Lung (tissue), 12 donors: ENCODE measurements around the gene SLC6A13. TPM values are rescaled to one million over a fixed set of nuclear protein-coding genes. Genes with fewer than 3 reads are reported as not detected.

Experiments
- ATAC-seq: fragments of 200-7000 bp; cut with Tn5 transposase; one replicate; pipeline ENCODE4 v1.9.1; 2020; ENCODE audit warnings: moderate number of reproducible peaks; ENCODE audit not compliant: insufficient read depth, low FRiP score
- DNase-seq, 3 donors: peaks; one replicate each; pipeline ENCODE4 v3.0.0-alpha.2; 2013 to 2017
- H3K27ac ChIP-seq, 2 donors: one replicate each; pipeline ENCODE4 v1.5.1; 2013; ENCODE audit warnings: mild to moderate bottlenecking in 2 of 2, moderate library complexity in 2 of 2, control low read depth in 1 of 2, inconsistent platforms in 1 of 2, low read depth in 1 of 2, low read length in 1 of 2
- H3K27me3 ChIP-seq, 3 donors: one replicate each; pipeline ENCODE4 v1.5.1; 2013; ENCODE audit warnings: low read length in 2 of 3; ENCODE audit not compliant: control insufficient read depth in 3 of 3, insufficient read depth in 3 of 3
- H3K36me3 ChIP-seq, 4 donors: one replicate each; pipeline ENCODE4 v1.5.1; 2013; ENCODE audit warnings: low read length in 4 of 4, mild to moderate bottlenecking in 1 of 4, moderate library complexity in 1 of 4; ENCODE audit not compliant: control insufficient read depth in 4 of 4, insufficient read depth in 4 of 4
- H3K4me1 ChIP-seq, 5 donors: one replicate each; pipeline ENCODE4 v1.5.1; 2013; ENCODE audit warnings: low read length in 5 of 5, mild to moderate bottlenecking in 2 of 5, moderate library complexity in 1 of 5; ENCODE audit not compliant: control insufficient read depth in 5 of 5, insufficient read depth in 5 of 5
- H3K4me3 ChIP-seq: one replicate; pipeline ENCODE4 v1.5.1; 2013; ENCODE audit warnings: mild to moderate bottlenecking, control low read depth, moderate library complexity
- H3K9ac ChIP-seq, 2 donors: one replicate each; pipeline ENCODE4 v1.5.1; 2013; ENCODE audit warnings: low read length in 2 of 2, control low read depth in 1 of 2; ENCODE audit not compliant: insufficient read depth in 1 of 2
- H3K9me3 ChIP-seq, 4 donors: one replicate each; pipeline ENCODE4 v1.5.1; 2013; ENCODE audit warnings: low read length in 3 of 4, mild to moderate bottlenecking in 1 of 4, moderate library complexity in 1 of 4; ENCODE audit not compliant: control insufficient read depth in 4 of 4, insufficient read depth in 3 of 4
- CTCF ChIP-seq: IDR thresholded peaks from 2 replicates; pipeline ENCODE4 v1.5.1; 2012; ENCODE audit warnings: mild to moderate bottlenecking; ENCODE audit errors: control extremely low read depth, extremely low read depth
- WGBS, 2 donors: extraction: QIAGEN DNeasy Blood & Tissue Kit; methylation state at CpG; one replicate each; pipeline ENCODE4 v1.1.7; 2013; 5-methylcytosine and 5-hydroxymethylcytosine counted together
- polyA plus RNA-seq, 2 donors: library from polyadenylated mRNA; stranded (reverse); fragments of 200-250 nt; gene quantifications; one replicate each; pipeline ENCODE4 v1.2.1, GENCODE V29; 2013
- total RNA-seq, 2 donors: library from RNA; depleted of rRNA in 1 of 2; stranded (reverse); fragments of >200 nt in 1 of 2; gene quantifications; one replicate each; pipeline ENCODE4 v1.2.1, GENCODE V29; 2014 to 2021
- donor health status: control.
- donor health status: control.
- donor health status: Bipolar disorder and iron deficiency.
- donor health status: healthy.
- donor health status: DM: yes; HTN: yes; CAD: no.

SLC6A13 gene
- total and polyA plus RNA-seq, 4 donors, result 0.46 to 2.4 (median 1.0) TPM

GRCh38 chr12:175759-176158 lies 86.9 kb downstream of the SLC6A13 start:
- Histone ChIP-seq H3K9me3 (no peaks in the 10 kb centered on the region), H3K36me3 (no peaks in the 10 kb centered on the region), H3K27me3 (no peaks in the 10 kb centered on the region), H3K9ac (no peak overlapping the region), H3K4me3 (no peak overlapping the region), H3K4me1 (peaks cover 0 to 27% (median 9%) of the 10 kb centered on the region in 5 donors), H3K27ac (no peak overlapping the region)
- no peak for TF ChIP-seq CTCF
- DNase-seq (no peak), ATAC-seq (no peak)
- WGBS, 2 donors, result 75 to 81% methylated on average over 16 of the region's 16 CpGs

GRCh38 chr12:175250-175649 lies 87.4 kb downstream of the SLC6A13 start:
- no peak overlapping the region for H3K27ac ChIP-seq
- no peaks in the 10 kb centered on the region for H3K9me3 ChIP-seq
- H3K27me3 ChIP-seq, result no peaks in the 10 kb centered on the region
- H3K36me3 ChIP-seq, result no peaks in the 10 kb centered on the region
- DNase-seq (peak; percentile 46 to 78 (median 62)), ATAC-seq (no peak)
- WGBS, 2 donors, result 49 to 76% methylated on average over 10 of the region's 10 CpGs
- H3K9ac ChIP-seq, result no peak overlapping the region
- no peak overlapping the region for H3K4me3 ChIP-seq
- TF ChIP-seq CTCF, result no peak
- peaks cover 0 to 27% (median 9%) of the 10 kb centered on the region in 5 donors for H3K4me1 ChIP-seq

- Histone ChIP-seq H3K4me3 (no peak overlapping the region), H3K9ac (no peak overlapping the region), H3K27ac (no peak overlapping the region), H3K36me3 (no peaks in the 10 kb centered on the region), H3K9me3 (no peaks in the 10 kb centered on the region), H3K4me1 (peaks cover 0 to 27% (median 9%) of the 10 kb centered on the region in 5 donors), H3K27me3 (no peaks in the 10 kb centered on the region)
- DNase-seq (no peak), ATAC-seq (no peak)
- no peak for TF ChIP-seq CTCF
- WGBS, 2 donors, result 71 to 86% methylated on average over 23 of the region's 23 CpGs
Observed at GRCh38 chr12:174596-174995, 88.0 kb downstream of the SLC6A13 start.

GRCh38 chr12:174124-174523 lies 88.5 kb downstream of the SLC6A13 start:
- H3K36me3 ChIP-seq, result no peaks in the 10 kb centered on the region
- no peak for TF ChIP-seq CTCF
- H3K9me3 ChIP-seq, result no peaks in the 10 kb centered on the region
- ATAC-seq (no peak), DNase-seq (no peak)
- 68 to 94% methylated on average over 6 of the region's 6 CpGs for WGBS, 2 donors
- no peak overlapping the region for H3K27ac ChIP-seq
- H3K9ac ChIP-seq, result no peak overlapping the region
- H3K4me3 ChIP-seq, result no peak overlapping the region
- peaks cover 0 to 27% (median 9%) of the 10 kb centered on the region in 5 donors for H3K4me1 ChIP-seq
- H3K27me3 ChIP-seq, result no peaks in the 10 kb centered on the region
